Endothelial cell of umbilical vein (primary cell): Measurements from ENCODE around the gene PTRH1. TPM values are rescaled to one million over a fixed set of nuclear protein-coding genes. Genes with fewer than 3 reads are reported as not detected.

ENCODE experiments used
- BruUV-seq: library from RNA; stranded (reverse); fragments of 400-500 nt; replicated peaks from 2 replicates; lab custom pipeline; 2021; lab: Mats Ljungman, UMichigan
- CTCF ChIA-PET: fragments of 300-600, 350-600 bp; sonication (Branson Sonifier 250); formaldehyde crosslinking; loops from one replicate; lab custom pipeline; 2021; ENCODE audit warnings: antibody characterized with exemption, inconsistent platforms; lab: Charles Lee
- POLR2A ChIA-PET: fragments of 300-600, 350-600 bp; sonication (Branson Sonifier 250); formaldehyde crosslinking; loops from one replicate; lab custom pipeline; 2021; ENCODE audit warnings: antibody characterized with exemption, inconsistent platforms; lab: Charles Lee
- DNase-seq: peaks from one replicate; pipeline ENCODE4 v3.0.0-alpha.2; 2011; ENCODE audit warnings: low read depth, low spot score
- FAIRE-seq: peaks from 2 replicates; lab custom pipeline; 2011; peaks lifted over from hg19 to GRCh38; lab: Jason Lieb, UNC
- H2AFZ ChIP-seq: 2 replicates; pipeline ENCODE4 v1.6.0; 2012; ENCODE audit warnings: low read depth, low read length, control low read depth, inconsistent platforms
- H3K27ac ChIP-seq: 2 replicates; pipeline ENCODE4 v1.5.1; 2011; ENCODE audit warnings: low read depth, mild to moderate bottlenecking, control low read depth, low read length, moderate library complexity; ENCODE audit not compliant: insufficient read depth
- H3K27me3 ChIP-seq, 2 experiments: 2 replicates each; pipeline versions ENCODE4 v1.6.0 to v1.6.1; 2011; ENCODE audit warnings: low read length in 2 of 2, mixed read lengths in 1 of 2; ENCODE audit not compliant: control insufficient read depth in 2 of 2, insufficient read depth in 2 of 2
- H3K36me3 ChIP-seq, 2 experiments: 2 replicates in 1 of 2; 3 replicates in 1 of 2; pipeline ENCODE4 v1.5.1; 2011; ENCODE audit warnings: low read length in 2 of 2, mild to moderate bottlenecking in 1 of 2, moderate library complexity in 1 of 2; ENCODE audit not compliant: control insufficient read depth in 2 of 2, insufficient read depth in 2 of 2; ENCODE audit errors: extremely low read depth in 1 of 2
- H3K4me1 ChIP-seq: 3 replicates; pipeline ENCODE4 v1.5.1; 2011; ENCODE audit warnings: mild to moderate bottlenecking, low read length; ENCODE audit not compliant: control insufficient read depth, insufficient read depth; ENCODE audit errors: extremely low read depth
- H3K4me2 ChIP-seq: 2 replicates; pipeline ENCODE4 v1.6.1; 2011; ENCODE audit warnings: low read length, control low read depth, mixed read lengths; ENCODE audit not compliant: insufficient read depth
- H3K4me3 ChIP-seq, 3 experiments: fragments of 200-600 bp in 1 of 3; sonication (generic), shearing (Covaris generic) in 1 of 3; replicated peaks in 1 of 3; 2 replicates each; pipeline ENCODE4 v1.5.1; 2011 to 2016; ENCODE audit warnings: control low read depth in 3 of 3, low read length in 3 of 3, mild to moderate bottlenecking in 2 of 3, inconsistent platforms in 1 of 3, low read depth in 1 of 3, moderate library complexity in 1 of 3; ENCODE audit not compliant: insufficient read depth in 1 of 3
- H3K79me2 ChIP-seq: 2 replicates; pipeline ENCODE4 v1.6.0; 2012; ENCODE audit warnings: low read length, inconsistent platforms; ENCODE audit not compliant: control insufficient read depth, insufficient read depth
- H3K9ac ChIP-seq: replicated peaks from 2 replicates; pipeline ENCODE3; 2011; ENCODE audit warnings: low read length, control low read depth; ENCODE audit not compliant: insufficient read depth; ENCODE audit errors: extremely low read depth
- H3K9me1 ChIP-seq: replicated peaks from 3 replicates; pipeline ENCODE4 v1.6.0; 2011; ENCODE audit warnings: mild to moderate bottlenecking, low read length; ENCODE audit not compliant: control insufficient read depth, insufficient read depth; ENCODE audit errors: extremely low read depth
- H3K9me3 ChIP-seq: replicated peaks from 2 replicates; pipeline ENCODE4 v1.5.1; 2012; ENCODE audit warnings: low read length, inconsistent platforms; ENCODE audit not compliant: control insufficient read depth, insufficient read depth
- H4K20me1 ChIP-seq: replicated peaks from 2 replicates; pipeline ENCODE3; 2011; ENCODE audit warnings: mild to moderate bottlenecking, low read length; ENCODE audit not compliant: control insufficient read depth, insufficient read depth; ENCODE audit errors: extremely low read depth
- EZH2 ChIP-seq: IDR thresholded peaks from 2 replicates; pipeline ENCODE4 v1.6.1; 2012; ENCODE audit warnings: borderline replicate concordance, low read depth, mild to moderate bottlenecking, moderate library complexity, low read length, inconsistent platforms; ENCODE audit not compliant: severe bottlenecking
- FOS ChIP-seq: IDR thresholded peaks from 2 replicates; pipeline ENCODE4 v1.6.1; 2011; ENCODE audit warnings: mild to moderate bottlenecking, low read length, moderate library complexity, borderline replicate concordance; ENCODE audit not compliant: insufficient read depth
- GATA2 ChIP-seq: IDR thresholded peaks from 2 replicates; pipeline ENCODE4 v1.7.0; 2011; ENCODE audit warnings: low read depth, mild to moderate bottlenecking, moderate library complexity, mixed read lengths, low read length; ENCODE audit not compliant: insufficient read length, insufficient read depth
- JUN ChIP-seq: IDR thresholded peaks from 2 replicates; pipeline ENCODE4 v1.6.1; 2011; ENCODE audit warnings: borderline replicate concordance, low read depth; ENCODE audit not compliant: insufficient read length, insufficient read depth
- MYC ChIP-seq: IDR thresholded peaks from one replicate; pipeline ENCODE4 v1.6.1; 2011; ENCODE audit warnings: mild to moderate bottlenecking, low read depth, low read length
- POLR2A ChIP-seq: IDR thresholded peaks from 2 replicates; pipeline ENCODE4 v1.6.1; 2012; ENCODE audit warnings: low read depth, mild to moderate bottlenecking, control low read depth, low read length
- POLR2AphosphoS5 ChIP-seq: IDR thresholded peaks from 2 replicates; pipeline ENCODE4 v1.6.1; 2012; ENCODE audit warnings: low read depth, mild to moderate bottlenecking, control low read depth, low read length, moderate library complexity; ENCODE audit not compliant: insufficient read depth
- dilution Hi-C: fragments of 300-500 bp; cut with MboI; formaldehyde crosslinking; loops from one replicate; pipeline ENCODE4 v1.15.0; 2019; ENCODE audit warnings: low sequenced_read_pairs; ENCODE audit not compliant: extremely low pct_ligation_motif_present
- intact Hi-C: fragments of 100-400 bp; cut with micrococcal nuclease; formaldehyde crosslinking; loops from one replicate; pipeline ENCODE4 v1.10.0; 2022
- polyA plus RNA-seq, 4 experiments: library from polyadenylated mRNA; depleted of rRNA in 3 of 4; stranded (reverse) in 3 of 4; unstranded in 1 of 4; fragments of >200 nt; gene quantifications; 2 replicates each; pipeline versions ENCODE4 v1.2.1 to v1.2.3, GENCODE V29; 2011 to 2012; ENCODE audit warnings: missing spikeins in 1 of 4
- total RNA-seq: library from RNA; stranded (reverse); gene quantifications from 2 replicates; pipeline ENCODE4 v1.2.3, GENCODE V29; 2021
- TF ChIP-seq, protein P1 (sequence below), 2 donors: IDR thresholded peaks; 1 replicate in 1 of 2; 2 replicates in 1 of 2; pipeline ENCODE4 v1.5.1; 2011; ENCODE audit warnings: low read length in 2 of 2, mild to moderate bottlenecking in 2 of 2, moderate library complexity in 2 of 2, control low read depth in 1 of 2, inconsistent platforms in 1 of 2, low read depth in 1 of 2; ENCODE audit not compliant: insufficient read depth in 1 of 2; ENCODE audit errors: extremely low read depth in 1 of 2
- TF ChIP-seq, protein P2 (sequence below): IDR thresholded peaks from 2 replicates; pipeline ENCODE4 v1.6.1; 2011; ENCODE audit not compliant: insufficient read depth, insufficient read length

Gene PTRH1
- total and polyA plus RNA-seq, 2 donors (not counting 3 experiments of a cell fraction or from before 2014, with no cell fraction given), result 25.1 to 52.2 TPM

DNA sequence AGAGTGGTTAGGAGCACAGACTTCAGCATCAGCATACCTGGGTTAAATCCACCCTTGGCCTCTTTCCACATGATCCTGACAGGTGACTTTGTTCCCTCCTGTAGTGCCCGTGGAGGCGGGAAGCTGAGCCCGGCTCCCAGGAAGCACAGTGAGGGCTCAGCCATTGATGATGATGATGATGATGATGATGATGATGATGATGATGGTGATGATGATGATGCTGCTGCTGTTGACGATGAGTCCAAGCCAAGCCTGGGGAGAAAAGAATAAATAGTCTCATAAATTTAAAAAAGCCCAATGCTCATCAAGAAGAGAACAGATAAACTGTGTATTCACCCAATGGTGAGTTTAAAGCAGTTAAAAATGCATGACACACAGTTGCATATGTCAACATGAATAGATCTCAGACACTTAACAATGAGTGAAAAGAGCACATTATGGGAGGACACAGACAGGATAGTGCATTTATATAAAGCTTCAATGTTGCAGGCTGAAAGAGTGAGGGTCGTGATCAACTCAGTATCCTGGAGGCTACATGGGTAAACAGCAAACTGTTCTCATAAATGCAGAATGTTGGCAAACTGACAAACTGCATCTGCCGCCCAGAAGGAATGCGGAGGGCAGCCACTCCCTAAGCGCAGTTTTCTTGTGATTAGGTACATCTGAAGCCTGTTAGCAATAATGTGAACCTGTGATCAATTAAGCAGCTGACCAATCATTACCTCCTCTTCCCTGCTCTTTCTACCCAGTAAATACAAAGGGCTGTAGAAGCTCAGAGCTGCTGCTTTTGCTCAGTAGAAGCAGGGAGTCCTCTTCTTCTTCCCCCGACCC lies 20.4 kb downstream of the PTRH1 start:
- no peak overlapping the region for H2AFZ ChIP-seq
- H3K9me3 ChIP-seq, result no peaks in the 10 kb centered on the region
- ChIA-PET CTCF (no interaction called here), POLR2A (no interaction called here)
- no peak for TF ChIP-seq FOS
- no peak for TF ChIP-seq POLR2A
- TF ChIP-seq, protein P1, sequence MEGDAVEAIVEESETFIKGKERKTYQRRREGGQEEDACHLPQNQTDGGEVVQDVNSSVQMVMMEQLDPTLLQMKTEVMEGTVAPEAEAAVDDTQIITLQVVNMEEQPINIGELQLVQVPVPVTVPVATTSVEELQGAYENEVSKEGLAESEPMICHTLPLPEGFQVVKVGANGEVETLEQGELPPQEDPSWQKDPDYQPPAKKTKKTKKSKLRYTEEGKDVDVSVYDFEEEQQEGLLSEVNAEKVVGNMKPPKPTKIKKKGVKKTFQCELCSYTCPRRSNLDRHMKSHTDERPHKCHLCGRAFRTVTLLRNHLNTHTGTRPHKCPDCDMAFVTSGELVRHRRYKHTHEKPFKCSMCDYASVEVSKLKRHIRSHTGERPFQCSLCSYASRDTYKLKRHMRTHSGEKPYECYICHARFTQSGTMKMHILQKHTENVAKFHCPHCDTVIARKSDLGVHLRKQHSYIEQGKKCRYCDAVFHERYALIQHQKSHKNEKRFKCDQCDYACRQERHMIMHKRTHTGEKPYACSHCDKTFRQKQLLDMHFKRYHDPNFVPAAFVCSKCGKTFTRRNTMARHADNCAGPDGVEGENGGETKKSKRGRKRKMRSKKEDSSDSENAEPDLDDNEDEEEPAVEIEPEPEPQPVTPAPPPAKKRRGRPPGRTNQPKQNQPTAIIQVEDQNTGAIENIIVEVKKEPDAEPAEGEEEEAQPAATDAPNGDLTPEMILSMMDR (IDR thresholded peaks at IDR 0.05; ENCODE audit: extremely low read depth in 1 of 2, insufficient read depth in 1 of 2, low read depth in 1 of 2, low read length in 2 of 2), result no peak
- TF ChIP-seq JUN, result no peak
- TF ChIP-seq GATA2, result no peak
- TF ChIP-seq POLR2AphosphoS5, result no peak
- TF ChIP-seq EZH2, result no peak
- no peak for TF ChIP-seq MYC
- TF ChIP-seq, protein P2, sequence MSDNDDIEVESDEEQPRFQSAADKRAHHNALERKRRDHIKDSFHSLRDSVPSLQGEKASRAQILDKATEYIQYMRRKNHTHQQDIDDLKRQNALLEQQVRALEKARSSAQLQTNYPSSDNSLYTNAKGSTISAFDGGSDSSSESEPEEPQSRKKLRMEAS, result no peak
- H4K20me1 ChIP-seq, result no peaks in the 10 kb centered on the region
- no peaks in the 10 kb centered on the region for H3K9me1 ChIP-seq
- DNase-seq (no peak), FAIRE-seq (no peak)
- intact Hi-C loops (loop anchor here (5.0 kb wide), 1 partner anchor 83 kb away; the partner anchor contains the start of gene STXBP1), dilution Hi-C loops (no loop called here)
- no peak overlapping the region for H3K4me3 ChIP-seq
- H3K27ac ChIP-seq, result no peak overlapping the region
- BruUV-seq, result no TSS peak
- H3K36me3 ChIP-seq, result peaks cover 0 to 7% of the 10 kb centered on the region in 2 experiments
- no peak overlapping the region for H3K4me2 ChIP-seq
- no peaks in the 10 kb centered on the region for H3K4me1 ChIP-seq
- H3K9ac ChIP-seq, result no peak overlapping the region
- no peaks in the 10 kb centered on the region for H3K27me3 ChIP-seq
- no peaks in the 10 kb centered on the region for H3K79me2 ChIP-seq
